HL-60 (cell line): ENCODE results near the gene MELTF.
"Not testable (repeated sequence)": the region's sequence is repeated elsewhere in the genome, so short reads cannot be mapped to it uniquely, and the experiment has no call there.

ENCODE experiments used
- DNase-seq, 2 experiments: peaks; one replicate each; pipeline ENCODE4 v3.0.0-alpha.2; 2010 to 2020; ENCODE audit warnings: low read depth in 1 of 2, low spot score in 1 of 2
- H3K27ac ChIP-seq: fragments of 250-450 bp; sonication (Bioruptor Pico); replicated peaks from 2 replicates; pipeline ENCODE4 v1.5.1; 2020; ENCODE audit warnings: mild to moderate bottlenecking, moderate library complexity
- H3K27me3 ChIP-seq: fragments of 250-450 bp; sonication (Bioruptor Pico); 2 replicates; pipeline ENCODE4 v1.5.1; 2021; ENCODE audit warnings: mild to moderate bottlenecking, moderate library complexity; ENCODE audit not compliant: insufficient read depth, poor library complexity, severe bottlenecking
- H3K4me3 ChIP-seq: replicated peaks from 2 replicates; pipeline ENCODE4 v1.5.1; 2011; ENCODE audit warnings: mild to moderate bottlenecking, control low read depth, low read length; ENCODE audit not compliant: insufficient read depth
- CTCF ChIP-seq: IDR thresholded peaks from one replicate; pipeline ENCODE4 v1.5.1; 2011; ENCODE audit warnings: low read length, control low read depth, inconsistent platforms; ENCODE audit not compliant: insufficient read depth
- GABPA ChIP-seq: IDR thresholded peaks from 2 replicates; pipeline ENCODE4 v1.6.1; 2012; ENCODE audit warnings: low read depth
- POLR2AphosphoS5 ChIP-seq: IDR thresholded peaks from 2 replicates; pipeline ENCODE4 v1.6.1; 2012; ENCODE audit warnings: low read depth
- REST ChIP-seq: IDR thresholded peaks from 2 replicates; pipeline ENCODE4 v1.6.1; 2012; ENCODE audit warnings: low read depth; ENCODE audit not compliant: insufficient replicate concordance
- SPI1 ChIP-seq: IDR thresholded peaks from 2 replicates; pipeline ENCODE4 v1.6.1; 2012; ENCODE audit warnings: low read depth, mild to moderate bottlenecking, borderline replicate concordance

Gene MELTF

GRCh38 chr3:197064771-197065170, 35.2 kb upstream of the MELTF start:
- no peak for DNase-seq
- no peaks in the 10 kb centered on the region for H3K27me3 ChIP-seq
- TF ChIP-seq GABPA (no peak), SPI1 (no peak), REST (no peak), POLR2AphosphoS5 (no peak), CTCF (no peak)
- no peak overlapping the region for H3K27ac ChIP-seq
- no peak overlapping the region for H3K4me3 ChIP-seq

- no peaks in the 10 kb centered on the region for H3K27me3 ChIP-seq
- no peak overlapping the region for H3K4me3 ChIP-seq
- DNase-seq = no peak
- TF ChIP-seq SPI1 = no peak
- no peak for TF ChIP-seq POLR2AphosphoS5
- TF ChIP-seq CTCF = no peak
- no peak for TF ChIP-seq REST
- TF ChIP-seq GABPA = no peak
- no peak overlapping the region for H3K27ac ChIP-seq
Measured at GRCh38 chr3:197062446-197062845, 32.8 kb upstream of the MELTF start.

- not testable (repeated sequence) for DNase-seq, H3K4me3 ChIP-seq, H3K27me3 ChIP-seq, H3K27ac ChIP-seq
Measured at GRCh38 chr3:197051637-197052036, 22.0 kb upstream of the MELTF start.

- no peak overlapping the region for H3K27ac ChIP-seq
- no peak for TF ChIP-seq POLR2AphosphoS5
- TF ChIP-seq CTCF = no peak
- no peak for TF ChIP-seq GABPA
- no peak for TF ChIP-seq SPI1
- TF ChIP-seq REST = no peak
- H3K27me3 ChIP-seq = no peaks in the 10 kb centered on the region
- no peak for DNase-seq
- H3K4me3 ChIP-seq = no peak overlapping the region
Measured at GRCh38 chr3:197050511-197050910, 20.9 kb upstream of the MELTF start.
